Gastrocnemius medialis (tissue), 4 donors: Measurements from ENCODE around the gene RGP1.

ENCODE experiments used
- POLR2A ChIP-seq, 2 donors: fragments of 450-650 bp; IDR thresholded peaks; one replicate each; pipeline ENCODE4 v1.6.1; 2017; ENCODE audit warnings: antibody characterized with exemption in 2 of 2, mild to moderate bottlenecking in 2 of 2, moderate library complexity in 2 of 2
- TF ChIP-seq, protein P1 (sequence below), 5 experiments: fragments of 450-650 bp in 3 of 5; fragments of 200-600 bp in 2 of 5; sonication (generic) in 2 of 5; IDR thresholded peaks in 4 of 5; conservative IDR thresholded peaks in 1 of 5; 1 replicate in 4 of 5; 2 replicates in 1 of 5; pipeline ENCODE4 v1.5.1; 2016 to 2019; ENCODE audit warnings: antibody characterized with exemption in 5 of 5, mild to moderate bottlenecking in 3 of 5, moderate library complexity in 3 of 5

DNA sequence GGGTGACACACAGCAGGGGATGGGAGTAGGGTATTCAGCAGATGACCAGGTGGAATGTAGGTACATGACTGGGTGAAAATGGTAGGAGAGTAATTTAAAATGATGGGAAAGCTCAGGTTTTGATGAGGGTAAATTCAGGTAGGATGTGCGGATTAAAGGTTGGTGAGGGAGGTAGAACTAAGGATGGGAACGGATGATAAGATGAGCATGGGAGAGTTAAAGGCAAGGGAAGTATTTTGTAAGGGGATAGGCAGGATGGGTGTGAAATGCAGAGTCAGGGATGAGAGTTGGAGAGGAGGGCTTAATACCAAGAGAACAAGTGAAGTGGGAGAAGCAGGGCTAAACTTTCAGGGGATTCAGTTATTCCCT lies 18.6 kb upstream of the RGP1 start:
- TF ChIP-seq, protein P1, sequence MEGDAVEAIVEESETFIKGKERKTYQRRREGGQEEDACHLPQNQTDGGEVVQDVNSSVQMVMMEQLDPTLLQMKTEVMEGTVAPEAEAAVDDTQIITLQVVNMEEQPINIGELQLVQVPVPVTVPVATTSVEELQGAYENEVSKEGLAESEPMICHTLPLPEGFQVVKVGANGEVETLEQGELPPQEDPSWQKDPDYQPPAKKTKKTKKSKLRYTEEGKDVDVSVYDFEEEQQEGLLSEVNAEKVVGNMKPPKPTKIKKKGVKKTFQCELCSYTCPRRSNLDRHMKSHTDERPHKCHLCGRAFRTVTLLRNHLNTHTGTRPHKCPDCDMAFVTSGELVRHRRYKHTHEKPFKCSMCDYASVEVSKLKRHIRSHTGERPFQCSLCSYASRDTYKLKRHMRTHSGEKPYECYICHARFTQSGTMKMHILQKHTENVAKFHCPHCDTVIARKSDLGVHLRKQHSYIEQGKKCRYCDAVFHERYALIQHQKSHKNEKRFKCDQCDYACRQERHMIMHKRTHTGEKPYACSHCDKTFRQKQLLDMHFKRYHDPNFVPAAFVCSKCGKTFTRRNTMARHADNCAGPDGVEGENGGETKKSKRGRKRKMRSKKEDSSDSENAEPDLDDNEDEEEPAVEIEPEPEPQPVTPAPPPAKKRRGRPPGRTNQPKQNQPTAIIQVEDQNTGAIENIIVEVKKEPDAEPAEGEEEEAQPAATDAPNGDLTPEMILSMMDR (IDR thresholded peaks at IDR 0.05 in 4 of 5, conservative IDR thresholded peaks at IDR 0.05 in 1 of 5) = no peak
- no peak for TF ChIP-seq POLR2A (IDR thresholded peaks at IDR 0.05)
